Duodenal mucosa (tissue), 2 donors: ENCODE data around the gene SOX12.
"Not testable (repeated sequence)": the region's sequence is repeated elsewhere in the genome, so short reads cannot be mapped to it uniquely, and the experiment has no call there.

Experiments
- H3K27ac ChIP-seq: one replicate; pipeline ENCODE4 v1.7.0; 2013; ENCODE audit warnings: low read depth, low read length
- H3K27me3 ChIP-seq, 2 donors: one replicate each; pipeline ENCODE4 v1.7.0; 2013; ENCODE audit warnings: low read length in 2 of 2, control low read depth in 1 of 2; ENCODE audit not compliant: insufficient read depth in 2 of 2, control insufficient read depth in 1 of 2
- H3K36me3 ChIP-seq, 2 donors: one replicate each; pipeline ENCODE4 v1.7.0; 2013; ENCODE audit warnings: low read length in 2 of 2, control low read depth in 1 of 2; ENCODE audit not compliant: insufficient read depth in 2 of 2, control insufficient read depth in 1 of 2
- H3K4me1 ChIP-seq, 2 donors: one replicate each; pipeline ENCODE4 v1.7.0; 2013; ENCODE audit warnings: low read length in 2 of 2, control low read depth in 1 of 2; ENCODE audit not compliant: insufficient read depth in 2 of 2, control insufficient read depth in 1 of 2
- H3K4me3 ChIP-seq, 2 donors: one replicate each; pipeline ENCODE4 v1.7.0; 2013; ENCODE audit warnings: low read length in 2 of 2, low read depth in 1 of 2
- H3K9ac ChIP-seq, 2 donors: one replicate each; pipeline ENCODE4 v1.7.0; 2013; ENCODE audit warnings: low read length in 2 of 2, low read depth in 1 of 2
- H3K9me3 ChIP-seq, 2 donors: one replicate each; pipeline ENCODE4 v1.7.0; 2013; ENCODE audit warnings: low read length in 2 of 2, control low read depth in 1 of 2; ENCODE audit not compliant: control insufficient read depth in 1 of 2

SOX12 gene

DNA sequence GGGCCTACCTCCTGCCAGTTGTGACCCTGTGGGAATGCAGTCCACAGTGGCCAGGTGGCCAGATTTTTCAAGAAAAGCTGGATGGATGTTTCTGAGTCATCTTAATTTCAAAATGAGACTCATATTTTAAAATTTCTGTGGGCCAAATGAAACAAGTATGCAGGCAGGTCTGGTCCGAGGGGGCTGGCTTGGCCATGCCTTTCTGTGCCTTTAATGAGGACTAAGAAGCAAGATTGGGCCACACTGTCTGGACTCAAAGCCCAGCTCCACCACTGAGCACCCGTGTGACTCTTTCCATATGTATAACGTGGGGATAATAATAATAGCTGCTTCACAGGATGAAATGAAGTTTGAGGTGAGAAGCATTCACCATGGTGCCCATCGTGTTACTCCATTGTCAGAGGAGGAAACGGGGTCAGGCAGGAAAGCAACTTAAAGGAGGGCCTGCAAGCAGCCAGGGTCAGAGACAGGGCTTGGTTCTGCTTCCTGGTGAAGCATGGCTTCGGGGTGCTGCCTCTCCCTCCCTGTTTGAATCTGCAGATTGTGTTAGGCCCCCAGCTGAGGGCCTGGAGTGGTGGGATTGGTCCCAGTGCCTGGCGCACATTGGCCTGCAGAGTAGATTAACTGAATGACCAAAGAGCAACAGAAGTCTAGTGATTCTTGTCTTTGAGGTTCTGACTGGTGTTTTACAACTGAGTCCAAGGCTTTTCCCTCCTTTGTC is 3.8 kb downstream of the SOX12 start:
- H3K9ac ChIP-seq: no peak overlapping the region
- H3K4me3 ChIP-seq: no peak overlapping the region
- peaks cover 7 to 24% of the 10 kb centered on the region in 2 donors for H3K4me1 ChIP-seq
- no peaks in the 10 kb centered on the region for H3K27me3 ChIP-seq
- H3K27ac ChIP-seq: no peak overlapping the region
- no peaks in the 10 kb centered on the region for H3K9me3 ChIP-seq
- H3K36me3 ChIP-seq: no peaks in the 10 kb centered on the region

DNA sequence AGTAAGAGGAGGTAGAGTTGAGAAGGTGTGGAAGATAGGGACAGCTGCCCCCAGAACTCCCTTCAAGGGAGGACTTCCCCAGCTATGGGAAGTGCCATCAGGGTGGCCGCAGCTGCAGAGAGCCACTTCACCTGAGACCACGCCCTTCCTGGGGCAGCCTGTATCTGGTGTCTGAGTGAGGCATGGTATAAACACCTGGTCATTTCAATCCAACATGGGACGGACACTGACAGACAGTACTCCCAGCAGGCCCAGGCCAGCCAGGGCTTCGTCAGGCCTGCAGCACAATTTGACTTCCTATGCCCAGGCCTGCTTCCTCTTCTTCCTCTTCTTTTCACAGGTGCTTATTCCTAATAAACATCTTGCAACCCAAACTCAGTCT is 4.5 kb downstream of the SOX12 start:
- no peak overlapping the region for H3K27ac ChIP-seq
- H3K9ac ChIP-seq: no peak overlapping the region
- H3K27me3 ChIP-seq: no peaks in the 10 kb centered on the region
- H3K9me3 ChIP-seq: no peaks in the 10 kb centered on the region
- no peak overlapping the region for H3K4me3 ChIP-seq
- no peaks in the 10 kb centered on the region for H3K36me3 ChIP-seq
- peaks cover 7 to 17% of the 10 kb centered on the region in 2 donors for H3K4me1 ChIP-seq

DNA sequence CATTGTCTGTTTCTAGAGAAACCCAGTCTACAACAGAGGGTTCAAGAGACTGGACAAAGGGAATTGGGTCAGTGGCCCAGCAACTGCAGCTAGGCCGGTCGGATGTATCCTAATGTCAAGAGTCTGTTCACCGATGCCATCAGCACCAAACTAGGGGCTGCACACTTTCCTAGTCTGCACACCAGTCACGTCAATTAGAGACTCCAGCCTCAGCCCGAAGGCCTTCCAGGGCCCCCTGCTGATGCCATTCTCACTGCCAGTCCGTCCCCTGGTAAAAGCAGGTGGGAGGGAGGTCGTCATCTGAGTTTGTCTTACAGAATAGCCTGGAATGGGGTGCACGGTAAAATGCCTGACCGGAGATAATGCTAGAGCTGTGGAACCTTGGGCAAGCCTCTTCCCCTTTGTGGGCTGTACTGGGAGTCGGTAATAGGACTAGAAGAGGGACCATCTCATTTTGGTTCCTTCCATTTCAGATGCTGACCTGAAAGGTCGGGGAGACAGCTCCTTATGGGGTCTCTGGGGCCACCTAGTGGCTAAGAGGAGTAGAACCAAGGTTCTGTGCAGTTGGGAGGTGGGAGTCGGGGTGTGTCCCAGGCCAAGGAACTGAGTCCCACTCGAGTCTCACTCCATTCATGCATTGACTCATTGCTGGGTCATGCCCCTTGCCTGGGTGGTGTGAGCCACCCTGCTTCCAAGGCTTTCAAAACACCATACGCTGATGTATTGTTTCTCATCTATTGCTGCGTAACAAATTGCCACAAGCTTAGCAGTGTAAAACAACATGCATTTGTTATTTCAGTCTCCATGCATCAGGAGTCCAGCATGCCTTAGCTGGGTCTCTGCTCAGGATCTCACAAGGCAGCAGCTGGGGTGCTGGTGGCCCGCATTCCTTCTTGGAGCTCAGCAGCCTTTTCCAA is 5.1 kb downstream of the SOX12 start:
- no peak overlapping the region for H3K4me3 ChIP-seq
- H3K4me1 ChIP-seq: peaks cover 7 to 15% of the 10 kb centered on the region in 2 donors
- H3K27ac ChIP-seq: no peak overlapping the region
- no peaks in the 10 kb centered on the region for H3K36me3 ChIP-seq
- no peaks in the 10 kb centered on the region for H3K9me3 ChIP-seq
- H3K9ac ChIP-seq: no peak overlapping the region
- H3K27me3 ChIP-seq: no peaks in the 10 kb centered on the region

DNA sequence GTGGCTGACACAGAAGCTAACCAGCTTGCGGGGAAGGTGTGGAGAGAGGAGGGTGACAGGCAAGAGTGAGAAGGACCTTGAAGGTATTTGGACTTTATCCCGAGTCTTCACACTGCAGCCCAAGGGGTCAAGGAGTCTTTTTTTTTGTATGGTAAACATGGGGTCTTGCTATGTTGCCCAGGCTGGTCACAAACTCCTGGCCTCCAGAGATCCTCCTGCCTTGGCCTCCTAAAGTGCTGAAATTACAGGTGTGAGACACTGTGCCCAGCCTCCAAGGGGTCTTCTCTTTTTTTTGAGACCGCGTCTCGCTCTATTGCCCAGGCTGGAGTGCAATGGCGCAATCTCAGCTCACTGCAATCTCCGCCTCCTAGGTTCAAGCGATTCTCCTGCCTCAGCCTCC is 9.2 kb downstream of the SOX12 start:
- Histone ChIP-seq H3K27ac (no peak overlapping the region), H3K4me3 (no peak overlapping the region), H3K27me3 (no peaks in the 10 kb centered on the region), H3K9ac (no peak overlapping the region), H3K36me3 (no peaks in the 10 kb centered on the region), H3K4me1 (peaks cover 0 to 4% of the 10 kb centered on the region in 2 donors), H3K9me3 (no peaks in the 10 kb centered on the region)

DNA sequence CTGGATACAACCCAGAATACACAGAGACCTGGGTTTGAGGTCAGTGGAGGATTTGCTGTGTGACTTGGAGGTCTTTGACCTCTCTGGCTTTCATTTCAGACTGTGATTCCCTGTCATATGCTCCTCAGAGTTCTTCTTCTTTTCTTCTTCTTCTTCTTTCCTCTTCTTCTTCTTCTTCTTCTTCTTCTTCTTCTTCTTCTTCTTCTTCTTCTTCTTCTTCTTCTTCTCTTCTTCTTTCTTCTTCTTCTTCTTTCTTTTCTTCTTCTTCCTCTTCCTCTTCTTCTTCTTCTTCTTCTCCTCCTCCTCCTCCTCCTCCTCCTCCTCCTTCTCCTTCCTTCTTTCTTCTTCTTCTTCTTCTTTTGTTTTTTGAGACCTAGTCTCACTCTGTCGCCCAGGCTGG is 10.7 kb downstream of the SOX12 start:
- H3K36me3 ChIP-seq, H3K4me1 ChIP-seq, H3K27ac ChIP-seq, H3K4me3 ChIP-seq, H3K27me3 ChIP-seq, H3K9me3 ChIP-seq, H3K9ac ChIP-seq: not testable (repeated sequence)

DNA sequence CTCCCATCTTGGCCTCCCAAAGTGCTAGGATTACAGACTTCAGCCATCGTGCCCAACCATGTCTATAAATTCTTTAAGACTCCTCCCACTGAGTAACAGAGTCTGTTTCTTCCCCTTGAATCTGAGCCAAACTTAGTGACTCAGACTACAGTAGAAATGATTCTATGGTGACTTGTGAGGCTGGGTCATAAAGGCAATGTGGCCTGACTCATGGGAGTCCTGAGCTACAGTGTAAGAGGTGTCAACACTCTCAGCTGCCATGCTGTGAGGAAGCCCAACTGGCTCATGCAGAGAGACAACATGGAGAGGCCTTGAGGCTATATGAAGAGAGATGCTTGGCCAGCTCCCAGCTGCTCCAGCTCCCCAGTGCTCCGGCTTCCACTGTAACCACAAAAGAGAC is 16.3 kb downstream of the SOX12 start:
- H3K4me1 ChIP-seq: no peaks in the 10 kb centered on the region
- H3K9ac ChIP-seq: no peak overlapping the region
- no peak overlapping the region for H3K27ac ChIP-seq
- peaks cover 0 to 8% of the 10 kb centered on the region in 2 donors for H3K9me3 ChIP-seq
- H3K27me3 ChIP-seq: no peaks in the 10 kb centered on the region
- H3K4me3 ChIP-seq: no peak overlapping the region
- no peaks in the 10 kb centered on the region for H3K36me3 ChIP-seq

DNA sequence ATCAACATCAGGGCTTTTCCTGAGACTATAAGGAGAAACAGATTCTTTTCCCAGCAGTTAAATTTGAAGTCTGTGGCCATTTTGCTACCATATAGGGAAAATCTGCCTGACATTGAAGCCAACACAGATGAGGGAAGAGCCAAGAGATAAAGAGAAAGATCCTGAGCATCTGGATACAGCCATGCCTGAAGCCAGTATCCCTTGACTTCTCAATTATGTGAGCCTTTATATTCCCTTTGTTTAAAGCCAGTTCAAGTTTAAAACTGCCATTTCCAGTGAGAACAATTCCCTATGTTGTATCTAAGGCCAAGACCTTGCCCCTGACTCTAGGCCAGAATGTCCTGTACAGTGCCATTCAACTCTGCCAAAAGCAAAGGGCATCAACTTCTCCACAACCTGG is 17.8 kb downstream of the SOX12 start:
- peaks cover 0 to 8% of the 10 kb centered on the region in 2 donors for H3K9me3 ChIP-seq
- no peaks in the 10 kb centered on the region for H3K4me1 ChIP-seq
- H3K9ac ChIP-seq: no peak overlapping the region
- no peaks in the 10 kb centered on the region for H3K36me3 ChIP-seq
- H3K27me3 ChIP-seq: no peaks in the 10 kb centered on the region
- H3K4me3 ChIP-seq: no peak overlapping the region
- H3K27ac ChIP-seq: no peak overlapping the region

DNA sequence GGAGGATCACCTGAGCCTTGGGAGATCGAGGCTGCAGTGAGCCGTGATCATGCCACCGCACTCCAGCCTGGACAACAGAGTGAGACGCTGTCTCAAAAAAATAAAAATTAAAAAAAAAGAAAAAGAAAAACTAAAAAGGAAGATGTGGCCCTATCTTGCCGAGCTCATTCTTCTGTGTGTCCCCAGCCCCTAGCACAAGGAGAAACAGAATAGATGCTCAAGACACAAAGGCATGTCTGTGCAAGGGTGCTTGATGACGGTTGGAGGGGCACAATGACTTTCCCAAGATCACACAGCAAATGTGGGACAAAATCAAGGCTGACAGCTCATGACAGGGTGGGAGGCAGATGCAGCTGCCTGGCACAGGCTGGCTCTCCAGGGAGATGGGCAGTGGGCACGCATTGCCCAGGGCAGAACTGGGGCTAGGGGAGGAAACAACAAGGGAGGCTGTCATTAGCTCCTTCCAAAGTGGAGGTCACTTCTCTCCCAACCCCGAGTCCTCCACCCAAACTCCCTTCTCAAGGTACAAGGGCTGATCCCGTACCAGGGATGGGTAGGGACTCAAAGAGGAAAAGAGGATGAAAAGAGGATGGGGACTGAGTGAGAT is 20.8 kb downstream of the SOX12 start:
- peak overlapping the region; percentile 36 for H3K27ac ChIP-seq
- H3K9ac ChIP-seq: peak overlapping the region in 1 of 2 donors; percentile 43
- H3K4me1 ChIP-seq: peaks cover 0 to 6% of the 10 kb centered on the region in 2 donors
- H3K27me3 ChIP-seq: no peaks in the 10 kb centered on the region
- H3K9me3 ChIP-seq: peaks cover 0 to 8% of the 10 kb centered on the region in 2 donors
- no peaks in the 10 kb centered on the region for H3K36me3 ChIP-seq
- peak overlapping the region; percentile 73 to 87 for H3K4me3 ChIP-seq

DNA sequence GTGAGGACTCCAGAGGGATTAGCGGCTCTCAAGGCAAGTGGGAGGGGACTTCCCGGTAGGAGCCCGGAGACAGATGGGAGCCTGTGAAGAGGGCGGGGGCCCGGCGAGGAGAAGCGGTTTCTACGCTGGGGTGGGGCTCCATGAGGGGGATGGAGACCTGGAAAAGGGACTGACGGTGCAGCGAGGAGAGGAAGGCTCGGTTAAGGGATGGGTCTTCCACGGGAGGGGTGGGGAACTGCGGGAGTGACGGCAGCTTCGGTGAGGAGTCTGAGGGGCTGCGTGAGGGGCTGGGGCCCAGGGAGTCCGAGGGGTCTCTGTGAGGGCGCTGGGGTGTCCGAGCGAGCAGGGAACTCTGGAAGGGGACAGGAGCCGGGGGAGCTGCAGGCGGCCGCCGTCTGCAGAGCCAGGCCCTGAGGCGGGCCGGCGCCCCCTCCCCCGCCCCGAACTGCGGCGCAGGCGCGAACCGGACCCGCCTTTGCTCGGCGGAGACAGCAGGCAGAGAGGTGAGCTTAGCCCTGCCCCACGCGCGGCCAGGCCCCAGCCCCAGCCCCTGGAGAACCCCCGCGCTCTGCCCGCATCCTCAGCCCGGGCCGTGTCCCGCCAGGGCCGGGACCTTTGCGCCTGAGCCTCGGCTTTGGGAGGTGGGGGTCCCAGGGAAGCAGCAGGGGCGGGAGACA is 21.4 kb downstream of the SOX12 start, which contains the start of gene NRSN2:
Gene NRSN2, plus strand, starts transcription at position 472 of the 677 bp plus-strand sequence. CDS start 2,533 bp downstream, outside the sequence.
- Histone ChIP-seq H3K9ac (peak within 1 kb of the TSS; percentile 51 to 72), H3K27me3 (no peaks in the 10 kb centered on the region), H3K4me3 (peak within 1 kb of the TSS; percentile 73 to 87), H3K9me3 (peaks cover 0 to 5% of the 10 kb centered on the region in 2 donors), H3K27ac (peak within 1 kb of the TSS; percentile 83), H3K4me1 (peaks cover 0 to 6% of the 10 kb centered on the region in 2 donors), H3K36me3 (no peaks in the 10 kb centered on the region)
